Activated T-helper 9 cell treated with anti-CD3 and anti-CD28 coated beads, Interleukin-2, amount 50 U/mL, for 16 hours (primary cell): Measurements from ENCODE around the gene DPYD.

Experiments
- DNase-seq: peaks from one replicate; pipeline ENCODE4 v3.0.0-alpha.2; 2020; ENCODE audit warnings: low read depth

The DPYD gene

GRCh38 chr1:97783751-97784150, 137.1 kb downstream of the DPYD start:
- DNase-seq: no peak

- no peak for DNase-seq
These were observed 139.0 kb downstream of the DPYD start for GRCh38 chr1:97781762-97782337.

- DNase-seq: no peak
These were observed 139.9 kb downstream of the DPYD start for GRCh38 chr1:97780884-97781283.

- DNase-seq: no peak
These were observed 142.1 kb downstream of the DPYD start for GRCh38 chr1:97778718-97779117.

GRCh38 chr1:97770376-97770775, 150.5 kb downstream of the DPYD start:
- no peak for DNase-seq

GRCh38 chr1:97767381-97767780, 153.5 kb downstream of the DPYD start:
- DNase-seq: no peak

GRCh38 chr1:97764991-97765390, 155.8 kb downstream of the DPYD start:
- no peak for DNase-seq

GRCh38 chr1:97761637-97762036, 159.2 kb downstream of the DPYD start:
- DNase-seq: no peak

GRCh38 chr1:97759078-97759477, 161.8 kb downstream of the DPYD start:
- no peak for DNase-seq

GRCh38 chr1:97758541-97759057, 162.2 kb downstream of the DPYD start:
- DNase-seq: no peak

GRCh38 chr1:97745912-97746311, 174.9 kb downstream of the DPYD start:
- DNase-seq: no peak

GRCh38 chr1:97744977-97745376, 175.9 kb downstream of the DPYD start:
- no peak for DNase-seq

- no peak for DNase-seq
These were observed 177.7 kb downstream of the DPYD start for GRCh38 chr1:97743129-97743528.

- DNase-seq: no peak
These were observed 179.9 kb downstream of the DPYD start for GRCh38 chr1:97740891-97741290.

- DNase-seq: no peak
These were observed 181.2 kb downstream of the DPYD start for GRCh38 chr1:97739596-97740103.

GRCh38 chr1:97738270-97738669, 182.6 kb downstream of the DPYD start:
- no peak for DNase-seq

- no peak for DNase-seq
These were observed 190.6 kb downstream of the DPYD start for GRCh38 chr1:97730271-97730670.

GRCh38 chr1:97728436-97728835, 192.4 kb downstream of the DPYD start:
- DNase-seq: no peak

- DNase-seq: no peak
These were observed 193.8 kb downstream of the DPYD start for GRCh38 chr1:97727029-97727428.

- no peak for DNase-seq
These were observed 194.4 kb downstream of the DPYD start for GRCh38 chr1:97726386-97726785.

GRCh38 chr1:97721221-97721620, 199.6 kb downstream of the DPYD start:
- no peak for DNase-seq

GRCh38 chr1:97712980-97713379, 207.9 kb downstream of the DPYD start:
- no peak for DNase-seq

- DNase-seq: no peak
These were observed 209.0 kb downstream of the DPYD start for GRCh38 chr1:97711858-97712257.

- DNase-seq: no peak
These were observed 227.2 kb downstream of the DPYD start for GRCh38 chr1:97693601-97694000.
